ENCODE results near the gene UBE2E2.
A peak's percentile ranks its signal among the peaks of the same experiment; 100 is the strongest.

The UBE2E2 gene

GRCh38 chr3:23262766-23263165, 59.6 kb downstream of the UBE2E2 start:
- ATAC-seq: no peak
- TF ChIP-seq ESRRG (CRISPR knock-in tag; IDR thresholded peaks at IDR 0.05): no peak
- no peak for TF ChIP-seq GLIS3 (CRISPR knock-in tag; IDR thresholded peaks at IDR 0.05)
- TF ChIP-seq TSHZ2 (CRISPR knock-in tag; IDR thresholded peaks at IDR 0.05): no peak
- TF ChIP-seq BACH2 (CRISPR knock-in tag; IDR thresholded peaks at IDR 0.05; ENCODE audit: borderline replicate concordance): no peak
- TF ChIP-seq TCF4 (CRISPR knock-in tag; IDR thresholded peaks at IDR 0.05; ENCODE audit: borderline replicate concordance): no peak
- no peak for TF ChIP-seq CSDC2 (CRISPR knock-in tag; IDR thresholded peaks at IDR 0.05)
- TF ChIP-seq ZNF565 (CRISPR knock-in tag; conservative IDR thresholded peaks at IDR 0.05; ENCODE audit: low read depth): no peak
- no peak for TF ChIP-seq CREB5 (CRISPR knock-in tag; IDR thresholded peaks at IDR 0.05; ENCODE audit: low read depth)
- no peak for TF ChIP-seq SNAI2 (CRISPR knock-in tag; IDR thresholded peaks at IDR 0.05)
- no peak for TF ChIP-seq OSR1 (CRISPR knock-in tag; IDR thresholded peaks at IDR 0.05)
- no peak for TF ChIP-seq ZNF8 (CRISPR knock-in tag; IDR thresholded peaks at IDR 0.05)
- TF ChIP-seq CSRNP3 (CRISPR knock-in tag; IDR thresholded peaks at IDR 0.05): no peak
- TF ChIP-seq ARNTL (CRISPR knock-in tag; IDR thresholded peaks at IDR 0.05; ENCODE audit: borderline replicate concordance, low read depth): no peak
- no peak for TF ChIP-seq PATZ1 (CRISPR knock-in tag; IDR thresholded peaks at IDR 0.05; ENCODE audit: borderline replicate concordance)
- TF ChIP-seq POU6F1 (CRISPR knock-in tag; IDR thresholded peaks at IDR 0.05; ENCODE audit: borderline replicate concordance, low read depth): no peak
- no peak for TF ChIP-seq PPARA (CRISPR knock-in tag; IDR thresholded peaks at IDR 0.05; ENCODE audit: borderline replicate concordance)
- TF ChIP-seq TOX (CRISPR knock-in tag; IDR thresholded peaks at IDR 0.05; ENCODE audit: borderline replicate concordance): no peak
- TF ChIP-seq ZC3H10 (CRISPR knock-in tag; IDR thresholded peaks at IDR 0.05): no peak

GRCh38 chr3:23263796-23264195, 60.7 kb downstream of the UBE2E2 start:
- ATAC-seq: peak; percentile 86
- TF ChIP-seq TOX (CRISPR knock-in tag; IDR thresholded peaks at IDR 0.05; ENCODE audit: borderline replicate concordance): no peak
- no peak for TF ChIP-seq GLIS3 (CRISPR knock-in tag; IDR thresholded peaks at IDR 0.05)
- no peak for TF ChIP-seq ZFP3 (CRISPR knock-in tag; IDR thresholded peaks at IDR 0.05)
- TF ChIP-seq CSDC2 (CRISPR knock-in tag; IDR thresholded peaks at IDR 0.05): no peak
- no peak for TF ChIP-seq CREB5 (CRISPR knock-in tag; IDR thresholded peaks at IDR 0.05; ENCODE audit: low read depth)
- TF ChIP-seq ZNF8 (CRISPR knock-in tag; IDR thresholded peaks at IDR 0.05): no peak
- no peak for TF ChIP-seq BACH2 (CRISPR knock-in tag; IDR thresholded peaks at IDR 0.05; ENCODE audit: borderline replicate concordance)
- no peak for TF ChIP-seq ARNTL (CRISPR knock-in tag; IDR thresholded peaks at IDR 0.05; ENCODE audit: borderline replicate concordance, low read depth)
- no peak for TF ChIP-seq ZC3H10 (CRISPR knock-in tag; IDR thresholded peaks at IDR 0.05)
- TF ChIP-seq OSR1 (CRISPR knock-in tag; IDR thresholded peaks at IDR 0.05): no peak
- TF ChIP-seq TCF4 (CRISPR knock-in tag; IDR thresholded peaks at IDR 0.05; ENCODE audit: borderline replicate concordance): no peak
- no peak for TF ChIP-seq CSRNP3 (CRISPR knock-in tag; IDR thresholded peaks at IDR 0.05)
- TF ChIP-seq ZNF70 (CRISPR knock-in tag; IDR thresholded peaks at IDR 0.05): no peak
- no peak for TF ChIP-seq PATZ1 (CRISPR knock-in tag; IDR thresholded peaks at IDR 0.05; ENCODE audit: borderline replicate concordance)
- TF ChIP-seq POU6F1 (CRISPR knock-in tag; IDR thresholded peaks at IDR 0.05; ENCODE audit: borderline replicate concordance, low read depth): no peak
- no peak for TF ChIP-seq RARB (CRISPR knock-in tag; IDR thresholded peaks at IDR 0.05)
- no peak for TF ChIP-seq ISL1 (CRISPR knock-in tag; IDR thresholded peaks at IDR 0.05)
- TF ChIP-seq PPARA (CRISPR knock-in tag; IDR thresholded peaks at IDR 0.05; ENCODE audit: borderline replicate concordance): no peak
- TF ChIP-seq SNAI2 (CRISPR knock-in tag; IDR thresholded peaks at IDR 0.05): no peak
- no peak for TF ChIP-seq ZNF565 (CRISPR knock-in tag; conservative IDR thresholded peaks at IDR 0.05; ENCODE audit: low read depth)
